Heart right ventricle (tissue), 16 donors: ENCODE data around the gene RGS6. TPM values are rescaled to one million over a fixed set of nuclear protein-coding genes. Genes with fewer than 3 reads are reported as not detected.
A peak's percentile ranks its signal among the peaks of the same experiment; 100 is the strongest.

ENCODE experiments used
- ATAC-seq, 8 donors: fragments of 200-7000 bp; cut with Tn5 transposase; one replicate each; pipeline ENCODE4 v1.9.1; 2020; ENCODE audit warnings: mild to moderate bottlenecking in 8 of 8, moderate library complexity in 8 of 8, moderate number of reproducible peaks in 1 of 8
- DNase-seq, 2 donors: peaks; one replicate each; pipeline ENCODE4 v3.0.0-alpha.2; 2020
- H3K27ac ChIP-seq, 10 donors: fragments of 200-600 bp; sonication (generic) in 2 of 10; one replicate each; pipeline versions ENCODE4 v1.5.0 to v1.8.0; 2020 to 2022; ENCODE audit warnings: mild to moderate bottlenecking in 3 of 10
- H3K27me3 ChIP-seq, 7 donors: fragments of 200-600 bp; one replicate each; pipeline ENCODE4 v1.8.0; 2021 to 2022; ENCODE audit warnings: mild to moderate bottlenecking in 2 of 7
- H3K36me3 ChIP-seq, 9 donors: fragments of 200-600 bp; sonication (generic) in 1 of 9; one replicate each; pipeline versions ENCODE4 v1.5.0 to v1.8.0; 2020 to 2022; ENCODE audit warnings: mild to moderate bottlenecking in 2 of 9
- H3K4me1 ChIP-seq, 9 donors: fragments of 200-600 bp; sonication (generic) in 1 of 9; one replicate each; pipeline versions ENCODE4 v1.5.0 to v1.8.0; 2020 to 2022; ENCODE audit warnings: mild to moderate bottlenecking in 4 of 9
- H3K4me3 ChIP-seq, 10 donors: fragments of 200-600 bp; sonication (generic) in 2 of 10; one replicate each; pipeline versions ENCODE4 v1.5.0 to v1.8.0; 2020 to 2022; ENCODE audit warnings: mild to moderate bottlenecking in 7 of 10, moderate library complexity in 2 of 10
- H3K9me3 ChIP-seq, 11 donors: fragments of 200-600 bp in 10 of 11; sonication (generic) in 2 of 11; one replicate each; pipeline versions ENCODE4 v1.5.0 to v1.8.0; 2013 to 2022; ENCODE audit warnings: mild to moderate bottlenecking in 2 of 11, control low read depth in 1 of 11, moderate library complexity in 1 of 11
- CTCF ChIP-seq, 9 donors: fragments of 200-600 bp; sonication (generic) in 2 of 9; IDR thresholded peaks; one replicate each; pipeline versions ENCODE4 v1.5.0 to v1.8.0; 2021 to 2022; ENCODE audit warnings: antibody characterized with exemption in 9 of 9, mild to moderate bottlenecking in 5 of 9, moderate library complexity in 1 of 9
- WGBS, 2 donors: extraction: QIAGEN DNeasy Blood & Tissue Kit; methylation state at CpG; one replicate each; pipeline ENCODE4 v1.1.7; 2013; ENCODE audit warnings: inconsistent platforms in 1 of 2; 5-methylcytosine and 5-hydroxymethylcytosine counted together
- intact Hi-C, 10 donors: fragments of 100-400 bp; cut with DNase I; formaldehyde crosslinking; loops; one replicate each; pipeline versions ENCODE4 v1.11.1 to v1.14.2; 2022
- polyA plus RNA-seq, 2 donors: library from polyadenylated mRNA; stranded (reverse); fragments of 200-250 nt; gene quantifications; one replicate each; pipeline ENCODE4 v1.2.3, GENCODE V29; 2013
- total RNA-seq, 10 donors: library from RNA; stranded (reverse); fragmentation: NEBNext Ultra II Directional in 3 of 10; extraction: Animal tissue kit (Norgen Biotek cat#: 25700) in 3 of 10; gene quantifications; one replicate each; pipeline versions ENCODE4 v1.2.1 to v1.2.4, GENCODE V29; 2021 to 2023
- donor health status: Arrhythmogenic right ventricular cardiomyopathy.
- donor health status: ischemic (EF 13 %, LVEDD 7.1; RV severe dilation, severe dysfunction).
- donor health status: healthy with polysubstance abuse.
- donor health status: DM: no; HTN: yes; CAD: no.
- donor health status: DM: no; HTN: no; CAD: no.
- donor health status: ischemic (EF 25% LVEDD 6.9; RV normal size, moderate dysfunction).
- donor health status: ischemic (EF 25% LVEDD 5.7; RV mildly dilated, moderate dysfunction).
- donor health status: healthy.
- donor health status: DM: yes; HTN: yes; CAD: no.
- donor health status: Ischemic cardiomyopathy.
- donor health status: ischemic (EF 35%, LVEDD 5.7; RV mildly dilated, moderate dysfunction).
- donor health status: nonischemic (EF 11% LVEDD 7.7; RV severe dilation, severe dysfunction).
- donor health status: DM: yes; HTN: yes; CAD: no.
- donor health status: PGD.
- donor health status: ischemic (EF 29% LVEDD 5.4; RV normal size, mild dysfunction).
- donor health status: nonischemic (EF 23%, LVEDD 6.1; RV moderate dilation, normal function).

The RGS6 gene
- total and polyA plus RNA-seq, 12 donors, result 1.2 to 31.9 (median 19.0) TPM

GRCh38 chr14:71961972-71962371 lies 29.7 kb downstream of the RGS6 start:
- intact Hi-C loops, result no loop called here
- Histone ChIP-seq H3K4me1 (peaks cover 2 to 35% (median 16%) of the 10 kb centered on the region in 9 donors), H3K36me3 (no peaks in the 10 kb centered on the region), H3K9me3 (no peaks in the 10 kb centered on the region), H3K27ac (peak overlapping the region in 5 of 10 donors; percentile 2 to 37 (median 11)), H3K4me3 (no peak overlapping the region), H3K27me3 (no peaks in the 10 kb centered on the region)
- TF ChIP-seq CTCF (IDR thresholded peaks at IDR 0.05), result no peak
- no peak for DNase-seq
- WGBS, 2 donors, result 35% methylated on average over 4 of the region's 4 CpGs
- ATAC-seq, result peak in 3 of 8 donors; percentile 39 to 50 (median 50)

- WGBS, 2 donors, result 67 to 77% methylated on average over 7 of the region's 7 CpGs
- Histone ChIP-seq H3K36me3 (no peaks in the 10 kb centered on the region), H3K4me1 (peaks cover 0 to 22% (median 5%) of the 10 kb centered on the region in 9 donors), H3K27me3 (no peaks in the 10 kb centered on the region), H3K27ac (no peak overlapping the region), H3K9me3 (peaks cover 0 to 4% (median 0%) of the 10 kb centered on the region in 11 donors), H3K4me3 (no peak overlapping the region)
- DNase-seq (no peak), ATAC-seq (no peak)
- TF ChIP-seq CTCF (IDR thresholded peaks at IDR 0.05), result no peak
- intact Hi-C loops, result no loop called here
Measured at GRCh38 chr14:71964716-71965115, 32.5 kb downstream of the RGS6 start.

- Histone ChIP-seq H3K27ac (no peak overlapping the region), H3K27me3 (no peaks in the 10 kb centered on the region), H3K9me3 (peaks cover 0 to 4% (median 0%) of the 10 kb centered on the region in 11 donors), H3K36me3 (no peaks in the 10 kb centered on the region), H3K4me1 (peaks cover 0 to 26% (median 10%) of the 10 kb centered on the region in 9 donors), H3K4me3 (no peak overlapping the region)
- TF ChIP-seq CTCF (IDR thresholded peaks at IDR 0.05), result no peak
- WGBS, 2 donors, result 78 to 86% methylated on average over 2 of the region's 2 CpGs
- DNase-seq, result no peak
- no peak for ATAC-seq
- intact Hi-C loops, result no loop called here
Measured at GRCh38 chr14:71966528-71966927, 34.3 kb downstream of the RGS6 start.

GRCh38 chr14:71967704-71968103 lies 35.5 kb downstream of the RGS6 start:
- no peaks in the 10 kb centered on the region for H3K36me3 ChIP-seq
- peaks cover 0 to 24% (median 9%) of the 10 kb centered on the region in 9 donors for H3K4me1 ChIP-seq
- ATAC-seq, result no peak
- no peak overlapping the region for H3K27ac ChIP-seq
- WGBS, 2 donors, result 79 to 83% methylated on average over 1 of the region's 1 CpG
- no peak for DNase-seq
- peaks cover 0 to 4% (median 0%) of the 10 kb centered on the region in 11 donors for H3K9me3 ChIP-seq
- intact Hi-C loops, result no loop called here
- TF ChIP-seq CTCF (IDR thresholded peaks at IDR 0.05), result no peak
- no peaks in the 10 kb centered on the region for H3K27me3 ChIP-seq
- H3K4me3 ChIP-seq, result no peak overlapping the region
